Neuron (in vitro differentiated cells): ENCODE results near the gene CDC42BPA.
"Not testable (repeated sequence)": the region's sequence is repeated elsewhere in the genome, so short reads cannot be mapped to it uniquely, and the experiment has no call there.

Experiments
- H2AFZ ChIP-seq: one replicate; pipeline ENCODE4 v1.6.1; 2013; ENCODE audit warnings: low read depth, mild to moderate bottlenecking, inconsistent platforms, low read length, moderate library complexity
- H3K27me3 ChIP-seq: one replicate; pipeline ENCODE4 v1.6.1; 2013; ENCODE audit warnings: low read length; ENCODE audit not compliant: insufficient read depth
- H3K36me3 ChIP-seq: one replicate; pipeline ENCODE4 v1.6.1; 2013; ENCODE audit warnings: low read length; ENCODE audit not compliant: insufficient read depth
- H3K4me1 ChIP-seq: one replicate; pipeline ENCODE4 v1.6.1; 2013; ENCODE audit warnings: low read length; ENCODE audit not compliant: insufficient read depth
- H3K4me3 ChIP-seq: 2 replicates; pipeline ENCODE4 v1.5.1; 2013; ENCODE audit warnings: mild to moderate bottlenecking, low read length, moderate library complexity
- H3K9me3 ChIP-seq: one replicate; pipeline ENCODE4 v1.6.1; 2013; ENCODE audit warnings: low read length

The CDC42BPA gene

DNA sequence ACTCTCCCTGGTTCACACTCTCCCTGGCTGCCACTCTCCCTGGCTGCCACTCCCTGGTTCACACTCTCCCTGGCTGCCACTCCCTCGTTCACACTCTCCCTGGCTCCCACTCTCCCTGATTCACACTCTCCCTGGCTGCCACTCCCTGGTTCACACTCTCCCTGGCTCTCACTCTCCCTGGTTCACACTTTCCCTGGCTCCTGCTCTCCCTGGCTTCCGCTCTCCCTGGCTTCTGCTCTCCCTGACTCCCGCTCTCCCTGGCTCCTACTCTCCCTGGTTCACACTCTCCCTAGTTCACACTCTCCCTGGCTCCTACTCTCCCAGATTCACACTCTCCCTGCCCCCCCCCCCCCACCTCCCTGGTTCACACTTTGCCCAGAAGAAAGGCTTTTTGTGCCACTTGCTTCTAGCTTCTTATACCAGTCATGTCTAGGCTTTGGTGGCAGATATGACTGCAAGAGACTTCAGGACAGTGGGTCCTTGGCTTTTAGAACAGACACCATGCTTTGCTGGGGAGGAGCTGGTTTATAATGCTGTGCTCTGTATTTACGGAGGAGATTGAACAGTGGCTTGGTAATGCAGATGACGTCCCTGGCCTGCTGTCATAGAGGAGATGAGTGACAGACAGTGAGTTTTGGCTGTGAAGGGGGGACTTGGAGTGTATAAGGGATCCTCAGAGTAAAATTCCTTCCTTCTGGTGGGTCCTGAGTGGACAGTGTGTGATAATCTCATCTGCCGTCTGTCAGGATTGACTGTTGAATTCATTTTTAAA is 361.2 kb downstream of the CDC42BPA start:
- H3K27me3 ChIP-seq: no peaks in the 10 kb centered on the region
- peaks cover 14% of the 10 kb centered on the region for H3K4me1 ChIP-seq
- no peaks in the 10 kb centered on the region for H3K36me3 ChIP-seq
- H2AFZ ChIP-seq: no peak overlapping the region
- peaks cover 7% of the 10 kb centered on the region for H3K9me3 ChIP-seq
- H3K4me3 ChIP-seq: no peak overlapping the region

DNA sequence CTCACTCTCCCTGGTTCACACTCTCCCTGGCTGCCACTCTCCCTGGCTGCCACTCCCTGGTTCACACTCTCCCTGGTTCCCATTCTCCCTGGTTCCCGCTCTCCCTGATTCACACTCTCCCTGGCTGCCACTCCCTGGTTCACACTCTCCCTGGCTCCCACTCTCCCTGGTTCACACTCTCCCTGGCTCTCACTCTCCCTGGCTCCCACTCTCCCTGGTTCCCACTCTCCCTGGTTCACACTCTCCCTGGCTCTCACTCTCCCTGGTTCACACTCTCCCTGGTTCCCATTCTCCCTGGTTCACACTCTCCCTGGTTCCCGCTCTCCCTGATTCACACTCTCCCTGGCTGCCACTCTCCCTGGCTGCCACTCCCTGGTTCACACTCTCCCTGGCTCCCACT is 362.4 kb downstream of the CDC42BPA start:
- peaks cover 14% of the 10 kb centered on the region for H3K4me1 ChIP-seq
- H3K36me3 ChIP-seq, H3K27me3 ChIP-seq, H2AFZ ChIP-seq, H3K9me3 ChIP-seq, H3K4me3 ChIP-seq: not testable (repeated sequence)

DNA sequence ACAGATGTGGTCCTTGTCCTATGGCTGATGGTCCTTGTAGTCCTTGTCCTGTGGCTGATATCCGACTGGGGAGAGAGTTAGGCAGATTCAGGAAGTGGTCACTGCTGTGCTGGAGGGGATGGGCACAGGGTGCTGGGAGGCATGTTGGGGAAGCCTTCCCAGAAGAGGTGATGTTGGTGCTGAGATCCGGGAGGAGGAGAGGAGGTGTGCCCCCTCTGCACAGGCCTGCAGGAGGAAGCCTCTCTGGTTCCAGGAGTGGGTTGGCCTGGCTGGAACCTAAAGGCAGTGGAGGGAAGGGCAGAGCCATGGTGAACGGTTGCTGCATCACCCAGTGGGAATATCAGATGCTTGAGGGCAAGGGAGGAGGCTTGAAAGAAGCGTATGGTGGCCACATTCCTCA is 363.5 kb downstream of the CDC42BPA start:
- Histone ChIP-seq H2AFZ (no peak overlapping the region), H3K36me3 (no peaks in the 10 kb centered on the region), H3K4me3 (no peak overlapping the region), H3K27me3 (no peaks in the 10 kb centered on the region), H3K4me1 (peaks cover 14% of the 10 kb centered on the region), H3K9me3 (peaks cover 7% of the 10 kb centered on the region)

DNA sequence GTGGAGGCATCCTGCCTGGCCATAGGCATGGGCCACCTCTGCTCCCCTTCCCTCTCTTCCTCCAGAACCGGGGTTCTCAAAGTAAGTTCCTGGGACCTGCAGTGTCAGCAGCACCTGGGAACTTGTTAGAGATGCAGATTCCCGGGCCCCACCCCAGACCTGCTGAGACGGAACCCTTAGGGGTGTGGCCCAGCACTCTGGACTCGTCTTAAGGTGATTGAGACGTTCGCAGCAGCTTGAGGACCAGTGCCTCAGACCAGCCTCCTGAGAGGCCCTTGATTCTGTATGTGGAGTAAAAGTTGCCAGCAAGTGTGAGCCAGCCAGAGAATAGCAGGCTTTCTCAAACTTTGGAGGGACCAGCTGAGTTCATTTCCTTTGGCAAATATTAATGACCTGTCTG is 364.0 kb downstream of the CDC42BPA start:
- Histone ChIP-seq H3K4me3 (no peak overlapping the region), H3K27me3 (no peaks in the 10 kb centered on the region), H3K36me3 (no peaks in the 10 kb centered on the region), H2AFZ (no peak overlapping the region), H3K4me1 (peaks cover 14% of the 10 kb centered on the region), H3K9me3 (peaks cover 7% of the 10 kb centered on the region)

DNA sequence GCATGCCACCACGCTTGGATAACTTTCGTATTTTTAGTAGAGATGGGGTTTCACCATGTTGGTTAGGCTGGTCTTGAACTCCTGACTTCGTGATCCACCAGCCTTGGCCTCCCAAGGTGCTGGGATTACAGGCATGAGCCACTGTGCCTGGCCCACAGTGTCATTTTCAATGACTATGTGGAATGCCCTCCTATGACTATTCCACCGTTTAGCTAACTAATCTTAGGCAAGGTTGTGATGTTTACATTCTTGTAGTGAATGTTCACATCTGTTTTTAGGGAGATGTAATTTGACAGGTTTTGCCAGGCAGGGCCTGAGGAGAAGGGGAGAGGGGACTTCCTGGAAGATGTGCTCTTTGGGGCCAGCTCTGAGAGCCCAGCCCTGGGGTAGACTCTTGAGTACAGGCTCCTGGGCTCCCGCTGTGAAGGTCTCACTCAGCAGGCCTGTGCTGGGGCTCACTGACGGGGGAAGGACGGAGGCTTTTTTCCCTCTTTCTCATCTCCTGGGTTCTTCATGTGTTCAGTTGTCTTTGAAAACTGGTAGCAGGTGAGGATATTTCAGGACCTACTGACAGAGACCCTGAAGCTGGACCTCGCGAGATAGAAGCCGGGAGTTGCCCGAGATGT is 365.0 kb downstream of the CDC42BPA start:
- no peaks in the 10 kb centered on the region for H3K36me3 ChIP-seq
- no peaks in the 10 kb centered on the region for H3K27me3 ChIP-seq
- no peak overlapping the region for H3K4me3 ChIP-seq

DNA sequence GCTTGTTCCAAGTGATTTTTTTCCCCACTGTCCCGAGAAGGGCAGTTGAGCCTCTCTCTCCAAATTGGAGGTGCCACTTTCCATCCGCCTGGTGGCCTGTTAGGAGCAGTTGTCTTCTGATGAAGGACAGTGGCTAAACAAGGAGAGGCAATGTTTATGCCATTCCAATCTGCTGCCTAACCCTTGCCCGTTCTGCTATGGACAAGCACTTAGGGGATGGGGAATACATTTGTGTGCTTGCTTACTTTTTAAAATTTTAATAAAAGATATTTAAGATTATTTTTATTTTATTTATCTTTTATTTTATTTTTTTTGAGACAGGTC is 366.2 kb downstream of the CDC42BPA start:
- H3K4me1 ChIP-seq: peaks cover 14% of the 10 kb centered on the region
- H3K36me3 ChIP-seq: no peaks in the 10 kb centered on the region
- no peak overlapping the region for H3K4me3 ChIP-seq
- peaks cover 7% of the 10 kb centered on the region for H3K9me3 ChIP-seq
- H2AFZ ChIP-seq: no peak overlapping the region
- no peaks in the 10 kb centered on the region for H3K27me3 ChIP-seq

More for the DNA sequence above, 365.0 kb downstream of the CDC42BPA start:
- peaks cover 14% of the 10 kb centered on the region for H3K4me1 ChIP-seq
- peaks cover 7% of the 10 kb centered on the region for H3K9me3 ChIP-seq
- no peak overlapping the region for H2AFZ ChIP-seq

DNA sequence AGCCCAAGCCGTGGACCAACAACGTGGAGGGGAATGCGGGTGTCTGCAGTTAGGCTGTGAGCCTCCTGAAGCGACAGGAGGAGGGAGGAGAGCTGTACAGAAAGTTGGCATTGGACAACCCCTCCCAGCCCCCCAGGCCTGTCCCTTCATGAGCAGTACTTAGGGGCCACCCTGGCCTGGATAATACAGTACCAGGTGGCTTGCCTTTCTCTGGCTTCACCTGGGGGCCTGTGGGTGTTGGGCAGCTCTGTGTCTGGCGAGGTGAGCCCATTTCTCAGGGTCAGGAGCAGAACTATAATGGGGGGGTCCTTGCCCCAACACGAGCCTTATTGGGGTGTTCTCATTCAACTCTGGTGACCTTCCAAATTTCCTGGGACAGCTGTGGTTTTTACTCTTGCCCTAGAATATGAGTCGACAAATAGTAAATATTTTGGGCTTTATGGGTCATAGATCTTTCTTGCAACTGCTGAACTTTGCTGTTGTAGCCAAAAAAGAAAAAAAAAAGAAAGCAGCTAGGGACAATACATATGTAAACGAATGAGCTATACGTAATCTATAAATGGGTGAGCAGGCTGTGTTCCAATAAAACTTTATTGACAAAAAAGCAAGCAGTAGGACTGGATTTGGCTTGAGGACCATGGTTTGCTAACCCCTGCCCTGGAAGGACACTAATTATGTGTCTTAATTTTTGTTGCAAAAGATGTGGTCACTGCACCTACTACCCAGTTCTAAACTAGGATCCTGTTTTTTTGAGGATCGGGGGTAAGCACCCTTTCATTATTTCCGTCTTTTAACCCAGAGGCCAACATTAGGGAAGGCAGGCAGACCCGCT is 366.8 kb downstream of the CDC42BPA start:
- Histone ChIP-seq H3K36me3 (no peaks in the 10 kb centered on the region), H3K9me3 (peaks cover 7% of the 10 kb centered on the region), H3K27me3 (no peaks in the 10 kb centered on the region), H2AFZ (no peak overlapping the region), H3K4me3 (no peak overlapping the region), H3K4me1 (peaks cover 14% of the 10 kb centered on the region)

DNA sequence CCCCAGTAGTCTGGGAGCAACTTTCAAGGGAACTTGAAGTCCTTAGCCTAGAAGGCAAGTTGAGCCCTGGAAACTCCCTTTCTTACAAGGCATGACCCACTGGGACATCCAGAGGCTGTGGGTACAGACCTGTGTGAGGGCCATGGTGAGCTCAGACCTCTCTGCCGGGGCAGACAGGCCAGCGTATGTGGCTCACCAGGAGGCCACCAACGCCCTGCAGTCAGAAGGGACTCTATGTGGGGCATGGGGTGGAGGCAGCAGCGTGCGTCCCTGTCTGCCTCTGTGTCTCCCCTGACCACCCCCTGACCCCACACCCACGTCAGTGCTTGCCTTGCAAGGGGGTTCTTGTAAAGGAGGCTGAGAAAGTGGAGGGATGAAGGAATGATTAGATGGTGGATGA is 367.4 kb downstream of the CDC42BPA start:
- Histone ChIP-seq H3K36me3 (no peaks in the 10 kb centered on the region), H3K4me3 (no peak overlapping the region), H3K4me1 (peaks cover 14% of the 10 kb centered on the region), H2AFZ (no peak overlapping the region), H3K27me3 (no peaks in the 10 kb centered on the region), H3K9me3 (peaks cover 7% of the 10 kb centered on the region)

DNA sequence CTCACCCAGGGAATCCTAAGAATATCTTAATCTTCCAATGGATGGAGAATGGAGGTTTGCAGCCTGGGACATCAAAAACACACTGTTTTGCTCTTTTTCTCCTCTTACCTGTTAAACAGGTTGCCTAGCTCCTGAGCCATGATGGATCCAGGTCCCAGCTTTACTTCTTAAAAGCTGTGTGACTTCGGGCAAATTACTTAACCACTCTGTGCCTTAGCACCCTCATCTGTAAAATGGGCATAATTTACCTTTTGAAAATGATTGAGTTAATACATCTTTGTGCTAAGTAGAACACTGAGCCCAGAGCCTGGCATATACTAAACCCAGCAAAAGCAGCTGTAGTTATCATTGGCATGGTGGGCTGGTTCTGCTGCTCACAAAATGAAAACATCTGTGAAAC is 368.0 kb downstream of the CDC42BPA start:
- no peaks in the 10 kb centered on the region for H3K27me3 ChIP-seq
- peaks cover 16% of the 10 kb centered on the region for H3K4me1 ChIP-seq
- peaks cover 7% of the 10 kb centered on the region for H3K9me3 ChIP-seq

DNA sequence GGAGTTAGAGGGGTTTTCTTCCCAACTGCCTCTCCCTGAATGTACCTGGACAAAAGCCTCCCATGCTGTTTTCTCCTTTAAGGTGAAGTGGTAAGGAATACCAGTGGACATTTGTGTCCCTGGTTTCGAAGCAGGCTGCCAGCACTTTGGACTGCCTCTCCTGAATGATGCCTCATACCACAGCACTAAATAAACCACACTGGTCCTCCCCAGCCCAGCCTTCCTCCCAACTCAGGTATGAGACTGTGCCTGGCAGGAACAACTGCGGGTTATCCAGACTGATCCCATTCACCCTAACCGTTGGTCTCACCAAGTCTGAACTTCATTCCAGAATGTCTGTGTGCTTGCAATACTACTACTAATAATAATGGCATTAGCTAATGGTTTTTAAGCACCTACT is 368.9 kb downstream of the CDC42BPA start:
- no peaks in the 10 kb centered on the region for H3K9me3 ChIP-seq
- no peaks in the 10 kb centered on the region for H3K36me3 ChIP-seq
- H3K4me3 ChIP-seq: no peak overlapping the region
- peaks cover 21% of the 10 kb centered on the region for H3K4me1 ChIP-seq
- H3K27me3 ChIP-seq: no peaks in the 10 kb centered on the region
- no peak overlapping the region for H2AFZ ChIP-seq

More for the DNA sequence above, 368.0 kb downstream of the CDC42BPA start:
- Histone ChIP-seq H3K4me3 (no peak overlapping the region), H3K36me3 (no peaks in the 10 kb centered on the region), H2AFZ (no peak overlapping the region)

DNA sequence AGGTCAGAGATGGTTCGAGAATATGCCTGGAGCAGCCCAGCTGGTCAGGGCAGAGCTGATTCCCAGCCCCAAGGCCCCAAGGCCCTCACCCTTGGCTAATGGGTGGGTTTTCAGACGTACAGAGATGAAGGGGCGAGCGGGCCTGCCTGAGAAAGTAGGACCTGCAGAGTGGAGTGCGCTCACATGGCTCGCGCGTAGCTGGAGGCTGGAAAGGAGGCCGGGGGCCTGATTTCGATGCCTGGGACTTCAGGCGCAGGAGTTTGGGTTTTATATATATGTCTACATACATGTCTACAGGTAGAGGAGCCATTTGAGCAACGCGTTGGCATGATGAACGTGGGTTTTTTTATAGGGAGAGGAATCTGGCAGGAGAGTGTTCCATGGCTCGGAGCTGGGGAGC is 369.3 kb downstream of the CDC42BPA start:
- Histone ChIP-seq H3K36me3 (no peaks in the 10 kb centered on the region), H3K4me3 (no peak overlapping the region)

DNA sequence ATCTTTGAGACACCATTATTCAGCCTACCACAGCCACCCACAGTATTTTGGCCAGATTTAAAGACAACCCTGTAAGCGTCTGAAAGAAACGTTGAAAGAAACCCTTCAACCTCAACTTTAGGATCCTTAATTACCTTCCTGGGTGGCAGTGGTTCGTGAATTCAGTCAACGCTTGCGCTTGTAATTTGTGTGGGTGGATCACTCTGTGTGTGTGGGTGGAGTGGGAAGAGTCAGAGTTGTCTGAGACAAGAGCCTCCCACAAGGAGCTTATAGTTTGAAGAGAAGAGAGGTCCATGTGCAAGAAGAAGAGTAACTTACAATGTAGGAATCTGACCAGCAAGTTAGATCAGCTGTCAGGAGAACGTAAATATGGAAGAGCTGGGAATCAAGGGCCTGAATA is 369.8 kb downstream of the CDC42BPA start:
- no peaks in the 10 kb centered on the region for H3K9me3 ChIP-seq
- peaks cover 17% of the 10 kb centered on the region for H3K4me1 ChIP-seq
- H2AFZ ChIP-seq: no peak overlapping the region
- no peaks in the 10 kb centered on the region for H3K36me3 ChIP-seq
- H3K4me3 ChIP-seq: no peak overlapping the region
- H3K27me3 ChIP-seq: no peaks in the 10 kb centered on the region

More for the DNA sequence above, 369.3 kb downstream of the CDC42BPA start:
- Histone ChIP-seq H3K9me3 (no peaks in the 10 kb centered on the region), H3K27me3 (no peaks in the 10 kb centered on the region), H2AFZ (no peak overlapping the region), H3K4me1 (peaks cover 18% of the 10 kb centered on the region)

DNA sequence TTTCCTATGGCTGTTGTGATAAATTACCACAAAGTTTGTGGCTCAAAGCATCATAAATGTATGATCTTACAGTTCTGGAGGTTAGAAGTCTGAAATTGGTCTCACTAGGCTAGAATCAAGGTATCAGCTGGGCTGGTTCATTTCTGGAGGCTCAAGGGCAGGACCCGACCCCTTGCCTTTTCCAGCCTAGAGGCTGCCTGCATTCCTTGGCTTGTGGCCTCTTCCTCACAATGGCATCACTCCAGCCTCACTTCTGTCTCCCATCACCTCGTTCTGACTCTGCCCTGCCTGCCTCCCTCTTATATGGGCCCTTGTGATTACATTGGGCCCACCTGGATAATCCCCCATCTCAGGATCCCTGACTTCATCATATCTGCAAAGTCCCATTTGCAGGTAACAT is 370.2 kb downstream of the CDC42BPA start:
- Histone ChIP-seq H3K9me3 (no peaks in the 10 kb centered on the region), H3K27me3 (no peaks in the 10 kb centered on the region), H3K36me3 (no peaks in the 10 kb centered on the region), H3K4me3 (no peak overlapping the region), H2AFZ (no peak overlapping the region), H3K4me1 (peaks cover 15% of the 10 kb centered on the region)
